Smooth muscle cell (in vitro differentiated cells): Measurements from ENCODE around the gene PHLDA2. TPM values are rescaled to one million over a fixed set of nuclear protein-coding genes. Genes with fewer than 3 reads are reported as not detected.

ENCODE experiments used
- DNase-seq: peaks from one replicate; lab custom pipeline; 2025; ENCODE audit not compliant: unreplicated experiment; lab: John Stamatoyannopoulos, UW
- H2AFZ ChIP-seq: fragments of 200-600 bp; sonication (generic); 2 replicates; pipeline ENCODE4 v1.6.0; 2016; ENCODE audit warnings: antibody characterized with exemption, low read depth, mild to moderate bottlenecking
- H3F3A ChIP-seq: fragments of 200-600 bp; sonication (generic); 2 replicates; pipeline ENCODE4 v1.6.0; 2017; ENCODE audit warnings: antibody characterized with exemption, low read depth
- H3K27ac ChIP-seq: fragments of 200-600 bp; sonication (generic); 2 replicates; pipeline ENCODE4 v1.5.1; 2016; ENCODE audit warnings: low read depth, mild to moderate bottlenecking
- H3K27me3 ChIP-seq: fragments of 200-600 bp; sonication (generic); 2 replicates; pipeline ENCODE4 v1.6.1; 2016; ENCODE audit warnings: low read depth, mild to moderate bottlenecking
- H3K36me3 ChIP-seq: fragments of 200-600 bp; sonication (generic); 2 replicates; pipeline ENCODE4 v1.5.1; 2016; ENCODE audit warnings: low read depth
- H3K4me1 ChIP-seq: fragments of 200-600 bp; sonication (generic); 2 replicates; pipeline ENCODE4 v1.5.1; 2016; ENCODE audit warnings: low read depth
- H3K4me2 ChIP-seq: fragments of 200-600 bp; sonication (generic); 2 replicates; pipeline ENCODE4 v1.6.0; 2016; ENCODE audit warnings: mild to moderate bottlenecking
- H3K4me3 ChIP-seq: fragments of 200-600 bp; sonication (generic); 2 replicates; pipeline ENCODE4 v1.5.1; 2016; ENCODE audit warnings: mild to moderate bottlenecking
- H3K79me2 ChIP-seq: fragments of 200-600 bp; sonication (generic); 2 replicates; pipeline ENCODE4 v1.6.0; 2016; ENCODE audit warnings: low read depth, mild to moderate bottlenecking
- H3K9ac ChIP-seq: fragments of 200-600 bp; sonication (generic); 2 replicates; pipeline ENCODE4 v1.6.0; 2016; ENCODE audit warnings: low read depth
- H3K9me3 ChIP-seq: fragments of 200-600 bp; sonication (generic); replicated peaks from 2 replicates; pipeline ENCODE4 v1.5.1; 2016; ENCODE audit warnings: low read depth
- H4K20me1 ChIP-seq: fragments of 200-600 bp; sonication (generic); 2 replicates; pipeline ENCODE4 v1.6.0; 2016; ENCODE audit warnings: low read depth
- CTCF ChIP-seq: fragments of 200-600 bp; sonication (generic); IDR thresholded peaks from 2 replicates; pipeline ENCODE4 v1.5.1; 2017; ENCODE audit warnings: borderline replicate concordance, mild to moderate bottlenecking, antibody characterized with exemption; ENCODE audit not compliant: insufficient read depth, poor library complexity, severe bottlenecking
- WGBS: methylation state at CpG from one replicate; pipeline ENCODE4 v1.1.7; 2016; ENCODE audit warnings: low lambda C conversion rate; 5-methylcytosine and 5-hydroxymethylcytosine counted together
- polyA plus RNA-seq: library from polyadenylated mRNA; unstranded; fragments of >200 nt; fragmentation: Nextera tagmentation; extraction: Ambion mirVana; gene quantifications from 2 replicates; pipeline ENCODE4 v1.2.1, GENCODE V29; 2016
- total RNA-seq: library from RNA; depleted of rRNA; stranded (reverse); fragments of >200 nt; gene quantifications from 2 replicates; pipeline ENCODE4 v1.2.3, GENCODE V29; 2014

Gene PHLDA2
- total and polyA plus RNA-seq, 2 experiments from 2014 or later: 11.0 to 89.3 TPM

GRCh38 chr11:2951231-2952110 is 22.3 kb upstream of the PHLDA2 start:
- peaks cover 9% of the 10 kb centered on the region for H3K36me3 ChIP-seq
- no peaks in the 10 kb centered on the region for H3K27me3 ChIP-seq
- WGBS: 35% methylated on average over 9 of the region's 9 CpGs
- peaks cover 13% of the 10 kb centered on the region for H3K4me1 ChIP-seq
- H3F3A ChIP-seq: peaks cover 24% of the 10 kb centered on the region
- peak overlapping the region; percentile 28 for H3K9ac ChIP-seq
- peak overlapping the region; percentile 63 for H3K4me2 ChIP-seq
- H3K27ac ChIP-seq: peak overlapping the region; percentile 81
- H2AFZ ChIP-seq: no peak overlapping the region
- no peaks in the 10 kb centered on the region for H3K9me3 ChIP-seq
- DNase-seq: no peak
- H3K4me3 ChIP-seq: no peak overlapping the region
- no peak for TF ChIP-seq CTCF
- H4K20me1 ChIP-seq: peaks cover 21% of the 10 kb centered on the region
- H3K79me2 ChIP-seq: peaks cover 3% of the 10 kb centered on the region

- Histone ChIP-seq H3K4me3 (no peak overlapping the region), H2AFZ (no peak overlapping the region), H3K36me3 (peaks cover 9% of the 10 kb centered on the region), H3K4me2 (peak overlapping the region; percentile 63), H3K27ac (peak overlapping the region; percentile 81), H3F3A (peaks cover 30% of the 10 kb centered on the region), H4K20me1 (peaks cover 21% of the 10 kb centered on the region), H3K9ac (peak overlapping the region; percentile 28), H3K79me2 (peaks cover 3% of the 10 kb centered on the region), H3K27me3 (no peaks in the 10 kb centered on the region), H3K9me3 (no peaks in the 10 kb centered on the region), H3K4me1 (peaks cover 18% of the 10 kb centered on the region)
- no peak for TF ChIP-seq CTCF
- no peak for DNase-seq
- WGBS: 72% methylated on average over 1 of the region's 1 CpG
Measured at GRCh38 chr11:2950825-2951224, 21.6 kb upstream of the PHLDA2 start.

GRCh38 chr11:2949920-2950319 is 20.7 kb upstream of the PHLDA2 start:
- Histone ChIP-seq H2AFZ (no peak overlapping the region), H3K9me3 (no peaks in the 10 kb centered on the region), H3F3A (peaks cover 37% of the 10 kb centered on the region), H3K27ac (no peak overlapping the region), H3K4me2 (no peak overlapping the region), H4K20me1 (peaks cover 25% of the 10 kb centered on the region), H3K27me3 (no peaks in the 10 kb centered on the region), H3K4me3 (no peak overlapping the region), H3K36me3 (peaks cover 9% of the 10 kb centered on the region), H3K4me1 (peaks cover 25% of the 10 kb centered on the region), H3K9ac (no peak overlapping the region), H3K79me2 (peaks cover 3% of the 10 kb centered on the region)
- no peak for TF ChIP-seq CTCF
- no peak for DNase-seq
- WGBS: 97% methylated on average over 11 of the region's 11 CpGs

GRCh38 chr11:2947744-2948143 is 18.5 kb upstream of the PHLDA2 start:
- DNase-seq: no peak
- Histone ChIP-seq H4K20me1 (peaks cover 44% of the 10 kb centered on the region), H3K4me1 (peaks cover 25% of the 10 kb centered on the region), H3K27me3 (no peaks in the 10 kb centered on the region), H2AFZ (no peak overlapping the region), H3K27ac (no peak overlapping the region), H3K79me2 (peaks cover 3% of the 10 kb centered on the region), H3K9ac (no peak overlapping the region), H3K4me3 (no peak overlapping the region), H3K9me3 (no peaks in the 10 kb centered on the region), H3K36me3 (peaks cover 3% of the 10 kb centered on the region), H3K4me2 (no peak overlapping the region), H3F3A (peaks cover 26% of the 10 kb centered on the region)
- no peak for TF ChIP-seq CTCF
- WGBS: 97% methylated on average over 11 of the region's 11 CpGs
